ENCODE data around the gene CD180. TPM values are rescaled to one million over a fixed set of nuclear protein-coding genes. Genes with fewer than 3 reads are reported as not detected.

CD180 gene
- total and polyA plus RNA-seq, 2 experiments from 2014 or later = not detected

GRCh38 chr5:67146981-67147380 is 49.6 kb downstream of the CD180 start:
- H3K4me1 ChIP-seq (ENCODE audit: insufficient read depth) = no peaks in the 10 kb centered on the region
- H3K27me3 ChIP-seq (replicated peaks; ENCODE audit: insufficient read depth) = no peaks in the 10 kb centered on the region
- no peak overlapping the region for H2AFZ ChIP-seq
- 0 out of 2 replicates have a peak, but pooled peaks cover 6% of the 10 kb centered on the region for H3F3A ChIP-seq (ENCODE audit: insufficient read depth)
- 0 out of 2 replicates have a peak, but pooled peaks cover 11% of the 10 kb centered on the region for H3K36me3 ChIP-seq (ENCODE audit: low read depth)
- H3K9me3 ChIP-seq (ENCODE audit: low read depth) = no peaks in the 10 kb centered on the region
- no peaks in the 10 kb centered on the region for H3K79me2 ChIP-seq (ENCODE audit: insufficient read depth)
- no peak for DNase-seq
- no peak overlapping the region for H3K4me2 ChIP-seq (ENCODE audit: unreplicated experiment)
- 94% methylated on average over 4 of the region's 4 CpGs for WGBS, 2 experiments (ENCODE audit: low coverage in 1 of 2, low lambda C conversion rate in 2 of 2, missing lambda C conversion rate in 2 of 2)
- in situ Hi-C loops (cut with MboI) = no loop called here
- H3K4me3 ChIP-seq = no peak overlapping the region
- no peak overlapping the region for H3K9ac ChIP-seq
- no peak for TF ChIP-seq EZH2phosphoT487 (IDR thresholded peaks at IDR 0.05; ENCODE audit: insufficient read depth, low read depth)
- no peak for TF ChIP-seq EZH2 (IDR thresholded peaks at IDR 0.05; ENCODE audit: insufficient read depth, poor library complexity, severe bottlenecking)
- H4K20me1 ChIP-seq (ENCODE audit: insufficient read depth) = no peaks in the 10 kb centered on the region
- H3K9me2 ChIP-seq (ENCODE audit: insufficient read depth) = no peaks in the 10 kb centered on the region
- no peak overlapping the region for H3K27ac ChIP-seq

- H3K4me1 ChIP-seq (ENCODE audit: insufficient read depth) = no peaks in the 10 kb centered on the region
- H3K36me3 ChIP-seq (ENCODE audit: low read depth) = 0 out of 2 replicates have a peak, but pooled peaks cover 11% of the 10 kb centered on the region
- WGBS, 2 experiments (ENCODE audit: low coverage in 1 of 2, low lambda C conversion rate in 2 of 2, missing lambda C conversion rate in 2 of 2) = 92 to 98% methylated on average over 1 of the region's 1 CpG
- H4K20me1 ChIP-seq (ENCODE audit: insufficient read depth) = no peaks in the 10 kb centered on the region
- no peak overlapping the region for H2AFZ ChIP-seq
- H3K27me3 ChIP-seq (replicated peaks; ENCODE audit: insufficient read depth) = no peaks in the 10 kb centered on the region
- no peak overlapping the region for H3K4me3 ChIP-seq
- no peaks in the 10 kb centered on the region for H3K9me3 ChIP-seq (ENCODE audit: low read depth)
- TF ChIP-seq EZH2 (IDR thresholded peaks at IDR 0.05; ENCODE audit: insufficient read depth, poor library complexity, severe bottlenecking) = no peak
- no peak overlapping the region for H3K4me2 ChIP-seq (ENCODE audit: unreplicated experiment)
- H3K9ac ChIP-seq = no peak overlapping the region
- in situ Hi-C loops (cut with MboI) = no loop called here
- H3K79me2 ChIP-seq (ENCODE audit: insufficient read depth) = no peaks in the 10 kb centered on the region
- H3F3A ChIP-seq (ENCODE audit: insufficient read depth) = 0 out of 2 replicates have a peak, but pooled peaks cover 6% of the 10 kb centered on the region
- H3K27ac ChIP-seq = no peak overlapping the region
- peak; percentile 11 for DNase-seq
- no peaks in the 10 kb centered on the region for H3K9me2 ChIP-seq (ENCODE audit: insufficient read depth)
Measured at GRCh38 chr5:67146574-67146973, 50.0 kb downstream of the CD180 start.

- no peak for DNase-seq
Measured at GRCh38 chr5:67144183-67144639, 52.4 kb downstream of the CD180 start.

GRCh38 chr5:67143549-67143948 is 53.0 kb downstream of the CD180 start:
- H3K9ac ChIP-seq = no peak overlapping the region
- 0 out of 2 replicates have a peak, but pooled peaks cover 6% of the 10 kb centered on the region for H3F3A ChIP-seq (ENCODE audit: insufficient read depth)
- H3K27me3 ChIP-seq (replicated peaks; ENCODE audit: insufficient read depth) = no peaks in the 10 kb centered on the region
- H3K4me1 ChIP-seq (ENCODE audit: insufficient read depth) = no peaks in the 10 kb centered on the region
- TF ChIP-seq EZH2 (IDR thresholded peaks at IDR 0.05; ENCODE audit: insufficient read depth, poor library complexity, severe bottlenecking) (no peak), EZH2phosphoT487 (IDR thresholded peaks at IDR 0.05; ENCODE audit: insufficient read depth, low read depth) (no peak)
- no peaks in the 10 kb centered on the region for H3K9me3 ChIP-seq (ENCODE audit: low read depth)
- no peak overlapping the region for H3K4me3 ChIP-seq
- H3K4me2 ChIP-seq (ENCODE audit: unreplicated experiment) = no peak overlapping the region
- in situ Hi-C loops (cut with MboI) = no loop called here
- no peak for DNase-seq
- no peak overlapping the region for H3K27ac ChIP-seq
- 0 out of 2 replicates have a peak, but pooled peaks cover 11% of the 10 kb centered on the region for H3K36me3 ChIP-seq (ENCODE audit: low read depth)
- no peaks in the 10 kb centered on the region for H4K20me1 ChIP-seq (ENCODE audit: insufficient read depth)
- 96 to 100% methylated on average over 2 of the region's 2 CpGs for WGBS, 2 experiments (ENCODE audit: low coverage in 1 of 2, low lambda C conversion rate in 2 of 2, missing lambda C conversion rate in 2 of 2)
- H3K9me2 ChIP-seq (ENCODE audit: insufficient read depth) = no peaks in the 10 kb centered on the region
- H2AFZ ChIP-seq = no peak overlapping the region
- H3K79me2 ChIP-seq (ENCODE audit: insufficient read depth) = no peaks in the 10 kb centered on the region

More at GRCh38 chr5:67144183-67144639, 52.4 kb downstream of the CD180 start:
- no peaks in the 10 kb centered on the region for H3K27me3 ChIP-seq (replicated peaks; ENCODE audit: insufficient read depth)
- no peaks in the 10 kb centered on the region for H3K4me1 ChIP-seq (ENCODE audit: insufficient read depth)
- no peak overlapping the region for H3K4me2 ChIP-seq (ENCODE audit: unreplicated experiment)
- H3K9ac ChIP-seq = no peak overlapping the region
- no peaks in the 10 kb centered on the region for H4K20me1 ChIP-seq (ENCODE audit: insufficient read depth)
- TF ChIP-seq EZH2 (IDR thresholded peaks at IDR 0.05; ENCODE audit: insufficient read depth, poor library complexity, severe bottlenecking) = no peak
- no peak for TF ChIP-seq EZH2phosphoT487 (IDR thresholded peaks at IDR 0.05; ENCODE audit: insufficient read depth, low read depth)
- H3K4me3 ChIP-seq = no peak overlapping the region
- H2AFZ ChIP-seq = no peak overlapping the region
- 0 out of 2 replicates have a peak, but pooled peaks cover 11% of the 10 kb centered on the region for H3K36me3 ChIP-seq (ENCODE audit: low read depth)
- 0 out of 2 replicates have a peak, but pooled peaks cover 6% of the 10 kb centered on the region for H3F3A ChIP-seq (ENCODE audit: insufficient read depth)
- no peaks in the 10 kb centered on the region for H3K79me2 ChIP-seq (ENCODE audit: insufficient read depth)
- WGBS, 2 experiments (ENCODE audit: low coverage in 1 of 2, low lambda C conversion rate in 2 of 2, missing lambda C conversion rate in 2 of 2) = 88 to 89% methylated on average over 2 of the region's 2 CpGs
- no peak overlapping the region for H3K27ac ChIP-seq
- no peaks in the 10 kb centered on the region for H3K9me3 ChIP-seq (ENCODE audit: low read depth)
- no peaks in the 10 kb centered on the region for H3K9me2 ChIP-seq (ENCODE audit: insufficient read depth)
- in situ Hi-C loops (cut with MboI) = no loop called here
